HepG2 (cell line): ENCODE results near the gene NOCT. TPM values are rescaled to one million over a fixed set of nuclear protein-coding genes. Genes with fewer than 3 reads are reported as not detected.

Experiments used
- ARHGAP35 ChIP-seq: sonication (generic); formaldehyde crosslinking; IDR thresholded peaks from 2 replicates; pipeline ENCODE4 v1.9.0; 2022; ENCODE audit warnings: mild to moderate bottlenecking, inconsistent platforms, moderate library complexity, missing genetic modification reagents, borderline replicate concordance
- ARNT2 ChIP-seq: sonication (generic); formaldehyde crosslinking; IDR thresholded peaks from 2 replicates; pipeline ENCODE4 v1.8.0; 2022; ENCODE audit warnings: mild to moderate bottlenecking, low read depth, missing genetic modification reagents, moderate library complexity
- CBX5 ChIP-seq: sonication (generic); formaldehyde crosslinking; IDR thresholded peaks from 2 replicates; pipeline ENCODE4 v1.4.0; 2020; ENCODE audit warnings: missing genetic modification reagents, borderline replicate concordance
- ELF3 ChIP-seq: IDR thresholded peaks from 2 replicates; pipeline ENCODE4 v1.6.1; 2016; ENCODE audit warnings: missing genetic modification reagents, missing compliant biosample characterization
- FOSL2 ChIP-seq: sonication (generic); formaldehyde crosslinking; IDR thresholded peaks from 2 replicates; pipeline ENCODE4 v1.4.0; 2020; ENCODE audit warnings: missing genetic modification reagents
- HNRNPK ChIP-seq: fragments of 200-400 bp; formaldehyde crosslinking; IDR thresholded peaks from 2 replicates; pipeline ENCODE4 v1.6.1; 2018; ENCODE audit warnings: low read length, low read depth, moderate library complexity, mild to moderate bottlenecking; ENCODE audit not compliant: poor library complexity, severe bottlenecking
- HOXA3 ChIP-seq: sonication (generic); formaldehyde crosslinking; IDR thresholded peaks from 2 replicates; pipeline ENCODE4 v1.5.0; 2020; ENCODE audit warnings: missing genetic modification reagents
- KMT2B ChIP-seq: IDR thresholded peaks from 2 replicates; pipeline ENCODE4 v1.6.1; 2016; ENCODE audit warnings: missing genetic modification reagents, missing compliant biosample characterization
- MEIS2 ChIP-seq: sonication (generic); formaldehyde crosslinking; IDR thresholded peaks from 2 replicates; pipeline ENCODE4 v1.9.0; 2021; ENCODE audit warnings: mild to moderate bottlenecking, missing genetic modification reagents
- MIXL1 ChIP-seq: IDR thresholded peaks from 2 replicates; pipeline ENCODE4 v1.6.1; 2016
- TARDBP ChIP-seq: sonication (generic); formaldehyde crosslinking; IDR thresholded peaks from 2 replicates; pipeline ENCODE4 v1.8.0; 2022; ENCODE audit warnings: mild to moderate bottlenecking, missing genetic modification reagents
- TBX2 ChIP-seq: sonication (generic); formaldehyde crosslinking; IDR thresholded peaks from 2 replicates; pipeline ENCODE4 v1.5.0; 2020; ENCODE audit warnings: missing genetic modification reagents, mild to moderate bottlenecking, borderline replicate concordance
- YEATS2 ChIP-seq: sonication (generic); formaldehyde crosslinking; IDR thresholded peaks from 2 replicates; pipeline ENCODE4 v1.4.0; 2020; ENCODE audit warnings: missing genetic modification reagents, borderline replicate concordance
- YEATS4 ChIP-seq: sonication (generic); formaldehyde crosslinking; IDR thresholded peaks from 2 replicates; pipeline ENCODE4 v1.4.0; 2020; ENCODE audit warnings: missing genetic modification reagents, borderline replicate concordance
- ZFP90 ChIP-seq: sonication (generic); formaldehyde crosslinking; IDR thresholded peaks from 2 replicates; pipeline ENCODE4 v1.8.0; 2022; ENCODE audit warnings: missing genetic modification reagents, mild to moderate bottlenecking, inconsistent platforms, borderline replicate concordance
- ZNF253 ChIP-seq: sonication (generic); formaldehyde crosslinking; IDR thresholded peaks from 2 replicates; pipeline ENCODE4 v1.8.0; 2022; ENCODE audit warnings: mild to moderate bottlenecking, missing genetic modification reagents, borderline replicate concordance
- polyA plus RNA-seq, 8 experiments: library from polyadenylated mRNA; depleted of rRNA in 3 of 8; stranded (reverse) in 7 of 8; unstranded in 1 of 8; fragments of >200 nt; fragmentation: Illumina TruSeq in 4 of 8; extraction: Trizol in 4 of 8; gene quantifications; 2 replicates each; pipeline versions ENCODE4 v1.2.1 to v1.2.3, GENCODE V29; 2011 to 2016; ENCODE audit warnings: low read depth in 4 of 8, missing spikeins in 1 of 8, mixed read lengths in 1 of 8; ENCODE audit not compliant: insufficient read depth in 1 of 8
- total RNA-seq, 5 experiments: library from RNA; depleted of rRNA; stranded (reverse); fragments of >200 nt; fragmentation: Illumina TruSeq; extraction: Trizol; gene quantifications; 2 replicates each; pipeline ENCODE4 v1.2.3, GENCODE V29; 2016; ENCODE audit warnings: low read depth in 1 of 5
- TF ChIP-seq, protein P1 (sequence below): IDR thresholded peaks from 2 replicates; pipeline ENCODE4 v1.4.0; 2020; ENCODE audit warnings: mild to moderate bottlenecking, missing genetic modification reagents
- TF ChIP-seq, protein P2 (sequence below): IDR thresholded peaks from 2 replicates; pipeline ENCODE4 v1.6.1; 2016; ENCODE audit warnings: missing biosample characterization, missing genetic modification reagents, low read depth
- TF ChIP-seq, protein P3 (sequence below): sonication (generic); formaldehyde crosslinking; IDR thresholded peaks from 2 replicates; pipeline ENCODE4 v1.4.0; 2020; ENCODE audit warnings: missing genetic modification reagents, low read depth, mild to moderate bottlenecking, borderline replicate concordance
- TF ChIP-seq, protein P4 (sequence below): sonication (generic); formaldehyde crosslinking; IDR thresholded peaks from 2 replicates; pipeline ENCODE4 v1.8.0; 2022; ENCODE audit warnings: low read depth, missing genetic modification reagents

Gene NOCT
- total and polyA plus RNA-seq, 2 of the 13 experiments (the other 11 are each of a cell fraction or from before 2014, with no cell fraction given): 3.6 to 13.1 TPM

- peak; percentile 30; the same call in 1 of the 2 replicates for TF ChIP-seq MIXL1
- TF ChIP-seq YEATS2 (CRISPR knock-in tag): peak; percentile 88
- TF ChIP-seq ARHGAP35 (CRISPR knock-in tag): no peak
- peak; percentile 76 for TF ChIP-seq HOXA3 (CRISPR knock-in tag)
- TF ChIP-seq ARNT2 (CRISPR knock-in tag): no peak
- TF ChIP-seq ZFP90 (CRISPR knock-in tag): no peak
- TF ChIP-seq HNRNPK: no peak
- TF ChIP-seq KMT2B (CRISPR knock-in tag): peak; percentile 89
- no peak for TF ChIP-seq ZNF253 (CRISPR knock-in tag)
- no peak for TF ChIP-seq TARDBP (CRISPR knock-in tag)
- TF ChIP-seq YEATS4 (CRISPR knock-in tag): peak; percentile 63; the same call in 1 of the 2 replicates
- TF ChIP-seq FOSL2 (CRISPR knock-in tag): peak; percentile 43; the same call in 1 of the 2 replicates
- TF ChIP-seq, protein P1, sequence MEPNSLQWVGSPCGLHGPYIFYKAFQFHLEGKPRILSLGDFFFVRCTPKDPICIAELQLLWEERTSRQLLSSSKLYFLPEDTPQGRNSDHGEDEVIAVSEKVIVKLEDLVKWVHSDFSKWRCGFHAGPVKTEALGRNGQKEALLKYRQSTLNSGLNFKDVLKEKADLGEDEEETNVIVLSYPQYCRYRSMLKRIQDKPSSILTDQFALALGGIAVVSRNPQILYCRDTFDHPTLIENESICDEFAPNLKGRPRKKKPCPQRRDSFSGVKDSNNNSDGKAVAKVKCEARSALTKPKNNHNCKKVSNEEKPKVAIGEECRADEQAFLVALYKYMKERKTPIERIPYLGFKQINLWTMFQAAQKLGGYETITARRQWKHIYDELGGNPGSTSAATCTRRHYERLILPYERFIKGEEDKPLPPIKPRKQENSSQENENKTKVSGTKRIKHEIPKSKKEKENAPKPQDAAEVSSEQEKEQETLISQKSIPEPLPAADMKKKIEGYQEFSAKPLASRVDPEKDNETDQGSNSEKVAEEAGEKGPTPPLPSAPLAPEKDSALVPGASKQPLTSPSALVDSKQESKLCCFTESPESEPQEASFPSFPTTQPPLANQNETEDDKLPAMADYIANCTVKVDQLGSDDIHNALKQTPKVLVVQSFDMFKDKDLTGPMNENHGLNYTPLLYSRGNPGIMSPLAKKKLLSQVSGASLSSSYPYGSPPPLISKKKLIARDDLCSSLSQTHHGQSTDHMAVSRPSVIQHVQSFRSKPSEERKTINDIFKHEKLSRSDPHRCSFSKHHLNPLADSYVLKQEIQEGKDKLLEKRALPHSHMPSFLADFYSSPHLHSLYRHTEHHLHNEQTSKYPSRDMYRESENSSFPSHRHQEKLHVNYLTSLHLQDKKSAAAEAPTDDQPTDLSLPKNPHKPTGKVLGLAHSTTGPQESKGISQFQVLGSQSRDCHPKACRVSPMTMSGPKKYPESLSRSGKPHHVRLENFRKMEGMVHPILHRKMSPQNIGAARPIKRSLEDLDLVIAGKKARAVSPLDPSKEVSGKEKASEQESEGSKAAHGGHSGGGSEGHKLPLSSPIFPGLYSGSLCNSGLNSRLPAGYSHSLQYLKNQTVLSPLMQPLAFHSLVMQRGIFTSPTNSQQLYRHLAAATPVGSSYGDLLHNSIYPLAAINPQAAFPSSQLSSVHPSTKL (CRISPR knock-in tag): peak; percentile 63
- TF ChIP-seq TBX2 (CRISPR knock-in tag): peak; percentile 62
- TF ChIP-seq, protein P2, sequence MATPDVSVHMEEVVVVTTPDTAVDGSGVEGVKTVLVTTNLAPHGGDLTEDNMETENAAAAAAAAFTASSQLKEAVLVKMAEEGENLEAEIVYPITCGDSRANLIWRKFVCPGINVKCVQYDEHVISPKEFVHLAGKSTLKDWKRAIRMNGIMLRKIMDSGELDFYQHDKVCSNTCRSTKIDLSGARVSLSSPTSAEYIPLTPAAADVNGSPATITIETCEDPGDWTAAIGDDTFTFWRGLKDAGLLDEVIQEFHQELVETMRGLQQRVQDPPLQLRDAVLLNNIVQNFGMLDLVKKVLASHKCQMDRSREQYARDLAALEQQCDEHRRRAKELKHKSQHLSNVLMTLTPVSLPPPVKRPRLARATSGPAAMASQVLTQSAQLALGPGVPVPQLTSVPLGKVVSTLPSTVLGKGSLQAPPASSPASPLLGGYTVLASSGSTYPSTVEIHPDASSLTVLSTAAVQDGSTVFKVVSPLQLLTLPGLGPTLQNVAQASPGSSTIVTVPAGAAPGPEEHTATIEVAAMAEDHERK (CRISPR knock-in tag): peak; percentile 69
- TF ChIP-seq, protein P3, sequence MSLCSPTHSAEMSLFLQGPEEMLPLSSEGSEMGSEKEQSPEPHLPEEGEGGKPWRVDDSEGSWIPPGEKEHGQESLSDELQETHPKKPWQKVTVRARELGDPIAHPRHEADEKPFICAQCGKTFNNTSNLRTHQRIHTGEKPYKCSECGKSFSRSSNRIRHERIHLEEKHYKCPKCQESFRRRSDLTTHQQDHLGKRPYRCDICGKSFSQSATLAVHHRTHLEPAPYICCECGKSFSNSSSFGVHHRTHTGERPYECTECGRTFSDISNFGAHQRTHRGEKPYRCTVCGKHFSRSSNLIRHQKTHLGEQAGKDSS (CRISPR knock-in tag): no peak; the same call in none of the 2 replicates
- peak; percentile 74; the same call in 1 of the 2 replicates for TF ChIP-seq CBX5 (CRISPR knock-in tag)
- TF ChIP-seq, protein P4, sequence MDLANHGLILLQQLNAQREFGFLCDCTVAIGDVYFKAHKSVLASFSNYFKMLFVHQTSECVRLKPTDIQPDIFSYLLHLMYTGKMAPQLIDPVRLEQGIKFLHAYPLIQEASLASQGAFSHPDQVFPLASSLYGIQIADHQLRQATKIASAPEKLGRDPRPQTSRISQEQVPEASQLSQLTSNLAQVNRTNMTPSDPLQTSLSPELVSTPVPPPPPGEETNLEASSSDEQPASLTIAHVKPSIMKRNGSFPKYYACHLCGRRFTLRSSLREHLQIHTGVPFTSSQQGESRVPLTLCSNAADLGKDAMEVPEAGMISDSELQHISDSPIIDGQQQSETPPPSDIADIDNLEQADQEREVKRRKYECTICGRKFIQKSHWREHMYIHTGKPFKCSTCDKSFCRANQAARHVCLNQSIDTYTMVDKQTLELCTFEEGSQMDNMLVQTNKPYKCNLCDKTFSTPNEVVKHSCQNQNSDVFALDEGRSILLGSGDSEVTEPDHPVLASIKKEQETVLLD: peak; percentile 62; the same call in 1 of the 2 replicates
- TF ChIP-seq ELF3 (CRISPR knock-in tag): peak; percentile 99
- TF ChIP-seq MEIS2 (CRISPR knock-in tag): no peak
Observed at GRCh38 chr4:139082750-139083606, 67.4 kb downstream of the NOCT start (continued).
